Nephron (organoid): ENCODE measurements around the gene RGS19.

Source experiments
- H3K27ac Mint-ChIP-seq, 3 experiments: 2 replicates each; pipeline ENCODE4 v1.8.0; 2020; ENCODE audit warnings: mixed read lengths in 3 of 3, mild to moderate bottlenecking in 2 of 3, moderate library complexity in 1 of 3
- H3K27me3 Mint-ChIP-seq: 2 replicates; pipeline ENCODE4 v1.8.0; 2021; ENCODE audit warnings: low read depth, mild to moderate bottlenecking, moderate library complexity, mixed read lengths
- H3K36me3 Mint-ChIP-seq: 2 replicates; pipeline ENCODE4 v1.8.0; 2020; ENCODE audit warnings: low read depth, mixed read lengths
- H3K4me1 Mint-ChIP-seq: 2 replicates; pipeline ENCODE4 v1.8.0; 2020; ENCODE audit warnings: mixed read lengths
- H3K4me3 Mint-ChIP-seq, 3 experiments: 2 replicates each; pipeline ENCODE4 v1.8.0; 2020; ENCODE audit warnings: mild to moderate bottlenecking in 3 of 3, mixed read lengths in 3 of 3, moderate library complexity in 2 of 3
- H3K9me3 Mint-ChIP-seq: 2 replicates; pipeline ENCODE4 v1.8.0; 2020; ENCODE audit warnings: mixed read lengths
- CTCF ChIP-seq, 3 experiments: fragments of 200-600 bp; sonication (generic); IDR thresholded peaks; one replicate each; pipeline ENCODE4 v1.5.0; 2021; ENCODE audit warnings: antibody characterized with exemption in 3 of 3; ENCODE audit not compliant: unreplicated experiment in 3 of 3

The RGS19 gene

GRCh38 chr20:64108731-64109681 is 29.7 kb upstream of the RGS19 start:
- H3K27me3 Mint-ChIP-seq, result peaks cover 16% of the 10 kb centered on the region
- no peak for TF ChIP-seq CTCF (IDR thresholded peaks at IDR 0.05; ENCODE audit: unreplicated experiment in 3 of 3)
- H3K4me1 Mint-ChIP-seq, result peaks cover 5% of the 10 kb centered on the region
- H3K4me3 Mint-ChIP-seq, result no peak overlapping the region
- no peak overlapping the region for H3K27ac Mint-ChIP-seq
- H3K9me3 Mint-ChIP-seq, result no peaks in the 10 kb centered on the region
- no peaks in the 10 kb centered on the region for H3K36me3 Mint-ChIP-seq

GRCh38 chr20:64107736-64108457 is 28.6 kb upstream of the RGS19 start:
- no peak for TF ChIP-seq CTCF (IDR thresholded peaks at IDR 0.05; ENCODE audit: unreplicated experiment in 3 of 3)
- H3K4me1 Mint-ChIP-seq, result peaks cover 5% of the 10 kb centered on the region
- H3K27me3 Mint-ChIP-seq, result peaks cover 23% of the 10 kb centered on the region
- no peaks in the 10 kb centered on the region for H3K36me3 Mint-ChIP-seq
- no peak overlapping the region for H3K4me3 Mint-ChIP-seq
- no peak overlapping the region for H3K27ac Mint-ChIP-seq
- no peaks in the 10 kb centered on the region for H3K9me3 Mint-ChIP-seq

GRCh38 chr20:64106981-64107735 is 27.8 kb upstream of the RGS19 start, which contains the start of gene NPBWR2:
TSS of gene NPBWR2 (minus strand) at chr20:64107565. CDS start at chr20:64106831, 734 bp downstream.
- no peaks in the 10 kb centered on the region for H3K9me3 Mint-ChIP-seq
- H3K27me3 Mint-ChIP-seq, result peaks cover 26% of the 10 kb centered on the region
- H3K27ac Mint-ChIP-seq, result no peak within 1 kb of the TSS
- H3K4me1 Mint-ChIP-seq, result peaks cover 5% of the 10 kb centered on the region
- no peak within 1 kb of the TSS for H3K4me3 Mint-ChIP-seq
- no peak for TF ChIP-seq CTCF (IDR thresholded peaks at IDR 0.05; ENCODE audit: unreplicated experiment in 3 of 3)
- H3K36me3 Mint-ChIP-seq, result no peaks in the 10 kb centered on the region

GRCh38 chr20:64106435-64106961 is 27.2 kb upstream of the RGS19 start:
- no peak for TF ChIP-seq CTCF (IDR thresholded peaks at IDR 0.05; ENCODE audit: unreplicated experiment in 3 of 3)
- no peaks in the 10 kb centered on the region for H3K9me3 Mint-ChIP-seq
- peaks cover 29% of the 10 kb centered on the region for H3K27me3 Mint-ChIP-seq
- no peak overlapping the region for H3K27ac Mint-ChIP-seq
- no peaks in the 10 kb centered on the region for H3K36me3 Mint-ChIP-seq
- H3K4me3 Mint-ChIP-seq, result no peak overlapping the region
- H3K4me1 Mint-ChIP-seq, result peaks cover 5% of the 10 kb centered on the region

DNA sequence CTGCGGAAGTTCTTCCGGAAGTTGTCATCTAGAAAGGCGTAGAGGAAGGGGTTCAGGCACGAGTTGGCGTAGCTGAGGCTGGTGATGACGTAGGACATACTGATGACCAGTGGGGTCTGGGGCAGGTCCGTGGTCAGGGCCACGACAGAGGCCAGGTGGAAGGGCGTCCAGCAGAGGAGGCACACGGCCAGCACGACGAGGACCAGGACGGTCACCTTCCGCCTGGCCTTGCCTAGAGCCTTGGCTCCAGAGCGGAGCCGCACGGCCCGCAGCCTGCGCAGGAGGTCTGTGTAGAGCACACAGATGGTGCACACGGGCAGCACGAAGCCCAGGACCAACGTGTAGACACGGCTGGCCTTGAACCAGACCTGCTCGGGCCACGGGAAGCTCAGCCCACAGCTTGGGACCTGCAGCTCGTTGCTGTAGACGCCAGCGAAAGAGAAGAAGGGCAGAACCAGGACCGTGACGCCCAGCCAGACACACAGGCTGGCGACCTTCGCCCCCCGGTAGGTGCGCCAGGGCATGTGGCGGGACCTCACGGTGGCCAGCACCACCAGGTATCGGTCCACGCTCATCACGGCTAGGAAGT is 26.6 kb upstream of the RGS19 start:
- peaks cover 35% of the 10 kb centered on the region for H3K27me3 Mint-ChIP-seq
- no peak overlapping the region for H3K27ac Mint-ChIP-seq
- no peaks in the 10 kb centered on the region for H3K9me3 Mint-ChIP-seq
- no peak overlapping the region for H3K4me3 Mint-ChIP-seq
- H3K36me3 Mint-ChIP-seq, result no peaks in the 10 kb centered on the region
- no peak for TF ChIP-seq CTCF (IDR thresholded peaks at IDR 0.05; ENCODE audit: unreplicated experiment in 3 of 3)
- H3K4me1 Mint-ChIP-seq, result peaks cover 5% of the 10 kb centered on the region
